HCEC 1CT (cell line): ENCODE data around the gene MKRN3.

Experiments
- DNase-seq: peaks from one replicate; pipeline ENCODE4 v3.0.0-alpha.2; 2017

The MKRN3 gene

DNA sequence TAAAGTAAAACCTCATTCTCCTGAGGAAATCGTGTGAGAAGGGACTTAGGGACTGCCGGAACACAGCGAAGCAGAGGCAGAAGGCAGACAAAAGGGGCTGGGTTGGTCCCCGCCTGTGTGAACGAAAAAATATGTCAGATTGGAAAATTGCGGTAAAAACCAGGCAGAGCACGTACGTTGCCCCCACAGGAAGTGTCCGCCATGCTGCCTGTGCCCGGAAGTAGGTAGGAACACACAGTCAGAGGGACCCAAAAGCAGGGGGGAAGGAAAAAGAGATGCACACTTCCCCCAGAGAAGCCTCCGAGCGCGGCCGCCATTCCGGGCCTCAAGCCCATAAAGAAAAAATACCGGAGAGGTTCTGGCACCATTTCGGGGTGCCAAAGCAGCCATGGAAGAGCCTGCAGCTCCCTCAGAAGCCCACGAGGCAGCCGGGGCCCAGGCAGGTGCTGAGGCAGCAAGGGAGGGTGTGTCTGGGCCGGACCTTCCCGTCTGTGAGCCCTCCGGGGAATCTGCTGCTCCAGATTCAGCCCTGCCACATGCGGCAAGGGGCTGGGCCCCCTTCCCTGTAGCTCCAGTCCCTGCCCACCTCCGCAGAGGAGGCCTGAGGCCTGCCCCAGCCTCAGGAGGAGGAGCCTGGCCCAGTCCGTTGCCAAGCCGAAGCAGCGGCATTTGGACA lies at the start of gene MKRN3:
TSS of gene MKRN3 (plus strand) at position 280 of the 676 bp plus-strand sequence. CDS start at position 389, 109 bp downstream.
- DNase-seq, result no peak

DNA sequence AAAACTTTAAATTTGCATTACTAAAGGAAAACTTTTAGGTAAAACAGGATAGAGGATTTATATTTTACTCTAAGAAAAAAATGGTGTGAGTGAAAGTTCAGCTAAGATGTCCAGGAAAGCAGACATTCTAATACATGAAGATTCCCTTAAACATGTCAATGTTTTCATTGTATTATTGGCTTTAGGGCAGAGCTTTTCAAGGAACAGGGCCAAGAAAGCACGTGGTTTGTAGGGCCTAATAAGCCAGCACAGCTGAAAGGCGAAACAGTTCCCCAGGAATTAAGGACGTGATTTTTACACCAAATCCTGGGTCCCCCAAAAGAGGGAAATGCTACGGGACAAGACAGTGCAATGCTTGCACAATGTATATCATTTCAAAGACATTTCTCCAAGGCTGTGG lies 48.6 kb upstream of the MKRN3 start:
- DNase-seq, result no peak

DNA sequence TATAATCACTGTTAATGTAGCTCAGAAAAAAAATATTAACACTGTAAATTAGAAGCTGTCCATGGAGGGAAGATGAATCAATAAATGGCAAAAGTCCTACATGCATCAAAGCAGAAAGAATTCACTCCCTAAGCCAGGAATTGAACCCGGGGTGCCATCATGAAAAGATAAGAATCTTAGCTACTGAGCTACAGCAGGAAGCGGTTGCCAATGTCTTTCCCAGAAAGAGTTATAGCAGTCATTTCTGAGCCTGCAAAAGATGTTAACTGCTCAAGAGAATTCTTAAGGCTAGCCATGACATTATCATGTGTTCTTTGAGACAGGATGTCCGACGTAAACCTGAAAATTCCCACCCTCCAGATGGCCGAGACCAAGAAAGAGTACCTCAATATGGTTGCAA lies 47.4 kb upstream of the MKRN3 start:
- DNase-seq, result no peak

DNA sequence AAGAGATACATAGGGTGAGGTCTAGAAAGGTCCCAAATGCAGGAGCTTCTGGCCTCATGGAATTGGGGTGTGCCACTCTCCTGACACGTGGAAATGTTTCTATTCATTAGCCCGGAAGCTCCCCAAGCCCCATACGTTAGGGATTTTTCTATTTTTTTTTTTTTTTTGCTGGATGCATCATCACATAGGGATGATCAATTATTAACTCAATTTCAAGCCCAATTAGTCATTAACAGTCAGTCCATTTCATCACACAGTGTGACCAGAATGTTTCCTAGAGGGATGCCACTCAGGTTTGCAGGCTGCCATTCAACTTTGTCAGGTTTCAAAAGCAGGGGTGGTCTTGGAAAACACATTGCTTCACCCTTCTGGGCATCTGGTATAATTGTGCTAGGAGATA lies 40.7 kb upstream of the MKRN3 start:
- no peak for DNase-seq

- DNase-seq, result no peak
Measured at GRCh38 chr15:23529891-23530290, 35.6 kb upstream of the MKRN3 start.

GRCh38 chr15:23532024-23532423 lies 33.5 kb upstream of the MKRN3 start:
- no peak for DNase-seq

- no peak for DNase-seq
Measured at GRCh38 chr15:23536659-23537058, 28.8 kb upstream of the MKRN3 start.

GRCh38 chr15:23538648-23539047 lies 26.8 kb upstream of the MKRN3 start:
- DNase-seq, result no peak

- DNase-seq, result no peak
Measured at GRCh38 chr15:23539892-23540291, 25.6 kb upstream of the MKRN3 start.

- DNase-seq, result no peak
Measured at GRCh38 chr15:23546158-23546557, 19.3 kb upstream of the MKRN3 start.

DNA sequence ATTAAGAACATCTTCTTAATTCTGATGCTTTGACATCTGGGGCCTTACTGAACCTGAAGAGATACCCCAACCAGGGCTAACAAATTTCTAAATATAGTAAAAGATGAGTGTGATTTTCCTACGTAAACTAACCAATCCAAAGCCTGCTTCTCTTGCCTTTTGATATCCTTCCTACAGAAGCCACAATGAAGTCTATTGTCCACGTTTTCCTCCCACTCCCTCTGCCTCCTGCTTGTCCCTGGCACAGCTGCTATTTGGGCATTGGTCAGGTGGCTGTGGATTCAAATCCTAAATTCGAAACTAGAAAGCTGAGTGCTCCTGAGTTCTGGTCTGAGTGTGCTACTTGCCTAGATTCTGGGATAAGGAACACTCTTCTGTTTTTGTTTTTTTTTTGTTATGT lies 17.4 kb upstream of the MKRN3 start:
- no peak for DNase-seq

DNA sequence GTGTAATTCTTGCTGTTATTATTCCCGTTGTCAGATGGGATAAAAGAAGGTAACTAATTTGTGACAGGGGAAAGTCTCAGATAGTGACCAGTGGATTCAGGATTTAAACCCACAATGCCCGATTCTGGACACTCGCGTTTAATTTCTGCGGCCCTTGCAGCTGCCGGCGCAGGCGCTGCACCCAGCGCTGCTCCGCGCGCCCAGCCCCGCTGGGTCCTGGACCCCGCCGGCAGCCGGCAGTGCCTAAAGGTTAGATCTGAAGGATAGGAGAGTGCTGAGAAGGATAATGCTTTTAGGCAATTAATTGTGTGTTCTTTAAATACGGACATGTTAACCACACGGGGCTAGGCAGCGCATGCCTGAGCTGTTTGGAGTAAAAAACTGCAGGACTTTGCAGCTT lies 3.6 kb upstream of the MKRN3 start:
- DNase-seq, result no peak

GRCh38 chr15:23564821-23565394 lies 566 bp upstream of the MKRN3 start:
- no peak for DNase-seq

- no peak for DNase-seq
Measured at GRCh38 chr15:23566071-23566554, 639 bp downstream of the MKRN3 start.

DNA sequence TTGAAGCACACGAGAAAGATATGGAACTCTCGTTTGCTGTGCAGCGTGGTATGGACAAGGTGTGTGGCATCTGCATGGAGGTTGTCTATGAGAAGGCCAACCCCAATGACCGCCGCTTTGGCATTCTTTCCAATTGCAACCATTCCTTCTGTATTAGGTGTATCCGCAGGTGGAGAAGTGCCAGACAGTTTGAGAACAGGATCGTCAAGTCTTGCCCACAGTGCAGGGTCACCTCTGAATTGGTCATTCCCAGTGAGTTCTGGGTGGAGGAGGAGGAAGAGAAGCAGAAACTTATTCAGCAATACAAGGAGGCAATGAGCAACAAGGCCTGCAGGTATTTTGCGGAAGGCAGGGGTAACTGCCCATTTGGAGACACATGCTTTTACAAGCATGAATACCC lies 1.2 kb downstream of the MKRN3 start:
- DNase-seq, result no peak

DNA sequence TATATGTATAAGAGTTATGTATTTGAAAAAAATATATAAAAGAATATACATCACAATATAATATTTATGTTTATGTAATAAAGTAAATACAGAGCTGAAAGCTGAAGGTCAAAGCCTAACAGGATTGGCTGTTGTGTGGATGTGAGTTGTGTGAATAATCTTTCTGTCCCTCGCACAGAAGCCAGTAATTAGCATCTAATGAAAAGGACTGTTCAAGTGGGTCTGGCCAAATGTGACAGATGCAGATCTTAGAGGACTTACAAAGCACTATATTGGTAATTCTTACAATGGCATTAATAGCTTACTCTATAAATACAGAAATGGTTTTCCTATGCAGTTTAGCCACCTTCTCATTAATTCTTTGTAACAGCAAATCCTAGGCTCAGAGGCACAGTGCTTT lies 2.4 kb downstream of the MKRN3 start:
- no peak for DNase-seq

GRCh38 chr15:23569151-23569925 lies 3.9 kb downstream of the MKRN3 start:
- DNase-seq, result no peak

DNA sequence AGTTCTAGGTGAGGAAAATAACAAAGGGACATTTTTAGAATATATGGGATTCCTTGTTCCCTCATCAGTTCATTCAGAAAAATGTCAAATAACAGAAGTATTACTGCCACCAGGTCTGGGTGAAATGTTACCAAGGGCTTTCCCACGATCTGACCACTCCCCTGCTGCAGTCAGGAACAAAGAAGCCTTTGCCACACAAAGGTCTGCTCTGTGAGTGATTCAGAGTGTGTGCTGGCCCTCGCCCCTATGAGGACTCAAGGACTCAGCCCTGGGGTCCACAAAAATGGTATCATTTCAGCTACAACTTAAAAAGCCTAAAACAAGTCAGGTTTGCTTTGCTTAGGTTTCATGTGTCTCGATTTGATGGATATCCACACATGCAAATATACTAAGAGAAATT lies 5.0 kb downstream of the MKRN3 start:
- DNase-seq, result no peak

DNA sequence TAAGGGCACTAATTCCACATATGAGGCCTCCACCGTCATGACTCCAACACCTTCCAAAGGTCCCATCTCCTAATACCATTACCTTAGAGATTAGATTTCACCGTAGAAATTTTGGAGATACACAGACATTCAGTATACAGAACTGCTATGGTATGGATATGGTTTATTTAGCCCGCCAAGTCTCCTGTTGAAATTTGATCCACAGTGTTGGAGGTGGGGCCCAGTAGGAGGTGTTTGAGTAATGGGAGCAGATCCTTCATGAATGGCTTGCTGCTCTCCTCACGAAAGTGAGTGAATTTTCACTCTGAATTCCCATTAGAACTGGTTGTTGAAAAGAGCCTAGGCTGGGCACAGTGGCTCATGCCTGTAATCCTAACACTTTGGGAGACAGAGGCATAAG lies 7.4 kb downstream of the MKRN3 start:
- no peak for DNase-seq

DNA sequence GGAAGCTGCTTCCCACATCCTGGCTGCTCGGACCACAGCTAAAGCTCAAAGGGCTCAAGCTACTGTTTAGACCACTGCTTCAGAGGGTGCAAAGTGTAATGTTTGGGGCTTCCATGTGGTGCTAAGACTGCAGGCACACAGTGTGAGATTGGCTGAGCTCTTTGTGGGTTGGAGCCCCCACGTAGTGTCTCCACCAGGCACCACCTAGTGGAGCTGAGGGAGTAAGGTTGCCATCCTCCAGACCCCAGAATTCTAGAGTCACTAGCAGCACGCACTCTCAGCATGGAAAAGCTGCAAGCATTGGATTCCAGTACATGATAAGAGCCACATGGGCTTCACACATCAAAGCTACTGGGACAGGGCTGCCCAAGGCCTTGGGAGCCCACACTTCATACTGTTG lies 9.3 kb downstream of the MKRN3 start:
- no peak for DNase-seq

GRCh38 chr15:23576061-23576460 lies 10.6 kb downstream of the MKRN3 start:
- no peak for DNase-seq

- no peak for DNase-seq
Measured at GRCh38 chr15:23578521-23579150, 13.2 kb downstream of the MKRN3 start.

GRCh38 chr15:23588268-23588667 lies 22.8 kb downstream of the MKRN3 start:
- no peak for DNase-seq

- DNase-seq, result no peak
Measured at GRCh38 chr15:23589012-23589411, 23.5 kb downstream of the MKRN3 start.
